Type B pancreatic cell (in vitro differentiated cells): ENCODE data around the gene RBMS3. TPM values are rescaled to one million over a fixed set of nuclear protein-coding genes. Genes with fewer than 3 reads are reported as not detected.

Source experiments
- DNase-seq: peaks from one replicate; pipeline ENCODE4 v3.0.0; 2021; ENCODE audit warnings: mixed read lengths; ENCODE audit not compliant: unreplicated experiment; ENCODE audit errors: extremely low spot score
- H3K27ac Mint-ChIP-seq: 2 replicates; pipeline ENCODE4 v1.8.0; 2021; ENCODE audit warnings: mild to moderate bottlenecking, mixed read lengths
- H3K27me3 Mint-ChIP-seq: 2 replicates; pipeline ENCODE4 v1.8.0; 2021; ENCODE audit warnings: mixed read lengths
- H3K36me3 Mint-ChIP-seq: 2 replicates; pipeline ENCODE4 v1.8.0; 2021; ENCODE audit warnings: mixed read lengths
- H3K4me1 Mint-ChIP-seq: one replicate; pipeline ENCODE4 v1.8.0; 2021; ENCODE audit warnings: mixed read lengths; ENCODE audit not compliant: unreplicated experiment
- H3K4me3 Mint-ChIP-seq: 2 replicates; pipeline ENCODE4 v1.8.0; 2021; ENCODE audit warnings: mild to moderate bottlenecking, mixed read lengths
- H3K9me3 Mint-ChIP-seq: 2 replicates; pipeline ENCODE4 v1.8.0; 2021; ENCODE audit warnings: mixed read lengths
- CTCF ChIP-seq: fragments of 200-600 bp; sonication (generic); conservative IDR thresholded peaks from 2 replicates; pipeline ENCODE4 v1.5.0; 2021; ENCODE audit warnings: antibody characterized with exemption, mild to moderate bottlenecking
- total RNA-seq: library from RNA; stranded (reverse); gene quantifications from 2 replicates; pipeline ENCODE4 v1.2.1, GENCODE V29; 2021; ENCODE audit warnings: low replicate concordance

RBMS3 gene
- total RNA-seq, 1 donor from 2014 or later: 36.6 TPM

- no peak for TF ChIP-seq CTCF
- Mint-ChIP-seq H3K27ac (no peak overlapping the region), H3K27me3 (no peaks in the 10 kb centered on the region), H3K36me3 (no peaks in the 10 kb centered on the region), H3K9me3 (peaks cover 6% of the 10 kb centered on the region), H3K4me3 (no peak overlapping the region), H3K4me1 (peaks cover 26% of the 10 kb centered on the region)
- DNase-seq: no peak
Measured at GRCh38 chr3:29329986-29330890, 49.4 kb downstream of the RBMS3 start.

- no peak overlapping the region for H3K27ac Mint-ChIP-seq
Measured at GRCh38 chr3:29331035-29331434, 50.2 kb downstream of the RBMS3 start.

GRCh38 chr3:29331456-29332194 is 50.8 kb downstream of the RBMS3 start:
- Mint-ChIP-seq H3K4me3 (no peak overlapping the region), H3K27ac (peak overlapping the region; percentile 15), H3K4me1 (peaks cover 37% of the 10 kb centered on the region), H3K27me3 (no peaks in the 10 kb centered on the region), H3K36me3 (no peaks in the 10 kb centered on the region), H3K9me3 (no peaks in the 10 kb centered on the region)
- no peak for DNase-seq
- no peak for TF ChIP-seq CTCF

More at GRCh38 chr3:29331035-29331434, 50.2 kb downstream of the RBMS3 start:
- H3K4me1 Mint-ChIP-seq: peaks cover 34% of the 10 kb centered on the region
- no peak for DNase-seq
- H3K9me3 Mint-ChIP-seq: peaks cover 4% of the 10 kb centered on the region
- H3K27me3 Mint-ChIP-seq: no peaks in the 10 kb centered on the region
- H3K36me3 Mint-ChIP-seq: no peaks in the 10 kb centered on the region
- no peak for TF ChIP-seq CTCF
- H3K4me3 Mint-ChIP-seq: no peak overlapping the region

- H3K4me3 Mint-ChIP-seq: no peak overlapping the region
- H3K27me3 Mint-ChIP-seq: no peaks in the 10 kb centered on the region
- H3K9me3 Mint-ChIP-seq: no peaks in the 10 kb centered on the region
- DNase-seq: no peak
- peak overlapping the region; percentile 15 for H3K27ac Mint-ChIP-seq
- no peak for TF ChIP-seq CTCF
- H3K36me3 Mint-ChIP-seq: no peaks in the 10 kb centered on the region
- H3K4me1 Mint-ChIP-seq: peaks cover 37% of the 10 kb centered on the region
Measured at GRCh38 chr3:29332195-29332637, 51.3 kb downstream of the RBMS3 start.

GRCh38 chr3:29333576-29333975 is 52.7 kb downstream of the RBMS3 start:
- Mint-ChIP-seq H3K36me3 (no peaks in the 10 kb centered on the region), H3K4me1 (peaks cover 37% of the 10 kb centered on the region), H3K9me3 (no peaks in the 10 kb centered on the region), H3K27ac (no peak overlapping the region), H3K27me3 (no peaks in the 10 kb centered on the region), H3K4me3 (no peak overlapping the region)
- DNase-seq: no peak
- TF ChIP-seq CTCF: no peak
